ENCODE data around the gene SMARCA4.
A peak's percentile ranks its signal among the peaks of the same experiment; 100 is the strongest.

Gene SMARCA4

GRCh38 chr19:10961073-10961860 is 437 bp downstream of the SMARCA4 start:
- TF ChIP-seq EZH2phosphoT487 (IDR thresholded peaks at IDR 0.05; ENCODE audit: borderline replicate concordance) (no peak), CTCF (conservative IDR thresholded peaks at IDR 0.05; ENCODE audit: low read length) (no peak)
- Histone ChIP-seq H3K9me3 (ENCODE audit: insufficient read depth, low read depth, low read length) (no peaks in the 10 kb centered on the region), H3K4me2 (ENCODE audit: low read depth, low read length, poor library complexity, severe bottlenecking) (peak overlapping the region; percentile 97), H3K27me3 (ENCODE audit: insufficient read depth, low read length, poor library complexity, severe bottlenecking) (no peaks in the 10 kb centered on the region), H3K79me2 (ENCODE audit: insufficient read depth, low read length) (peaks cover 66% of the 10 kb centered on the region), H3K4me1 (ENCODE audit: insufficient read depth, low read length, poor library complexity, severe bottlenecking) (peaks cover 23% of the 10 kb centered on the region), H2AFZ (ENCODE audit: low read length) (peak overlapping the region; percentile 71), H3K4me3 (ENCODE audit: low read length, poor library complexity, severe bottlenecking) (peak overlapping the region; percentile 97), H3K9me2 (replicated peaks; ENCODE audit: low read depth, low read length) (no peaks in the 10 kb centered on the region), H3K36me3 (ENCODE audit: insufficient read depth, low read length) (no peaks in the 10 kb centered on the region), H3F3A (ENCODE audit: low read depth) (no peaks in the 10 kb centered on the region), H4K20me1 (ENCODE audit: insufficient read depth, low read length, poor library complexity, severe bottlenecking) (peaks cover 37% of the 10 kb centered on the region), H3K9ac (ENCODE audit: low read depth, low read length, poor library complexity, severe bottlenecking) (peak overlapping the region; percentile 92)

GRCh38 chr19:10962863-10963262 is 2.0 kb downstream of the SMARCA4 start:
- peak overlapping the region; percentile 97 for H3K4me2 ChIP-seq (ENCODE audit: low read depth, low read length, poor library complexity, severe bottlenecking)
- no peaks in the 10 kb centered on the region for H3K9me2 ChIP-seq (replicated peaks; ENCODE audit: low read depth, low read length)
- H3K4me3 ChIP-seq (ENCODE audit: low read length, poor library complexity, severe bottlenecking), result peak overlapping the region; percentile 97
- H4K20me1 ChIP-seq (ENCODE audit: insufficient read depth, low read length, poor library complexity, severe bottlenecking), result peaks cover 43% of the 10 kb centered on the region
- no peaks in the 10 kb centered on the region for H3F3A ChIP-seq (ENCODE audit: low read depth)
- no peaks in the 10 kb centered on the region for H3K27me3 ChIP-seq (ENCODE audit: insufficient read depth, low read length, poor library complexity, severe bottlenecking)
- H3K36me3 ChIP-seq (ENCODE audit: insufficient read depth, low read length), result no peaks in the 10 kb centered on the region
- H3K9ac ChIP-seq (ENCODE audit: low read depth, low read length, poor library complexity, severe bottlenecking), result peak overlapping the region; percentile 92
- no peaks in the 10 kb centered on the region for H3K9me3 ChIP-seq (ENCODE audit: insufficient read depth, low read depth, low read length)
- peaks cover 81% of the 10 kb centered on the region for H3K79me2 ChIP-seq (ENCODE audit: insufficient read depth, low read length)
- no peak overlapping the region for H2AFZ ChIP-seq (ENCODE audit: low read length)
- H3K4me1 ChIP-seq (ENCODE audit: insufficient read depth, low read length, poor library complexity, severe bottlenecking), result peaks cover 23% of the 10 kb centered on the region
- TF ChIP-seq CTCF (conservative IDR thresholded peaks at IDR 0.05; ENCODE audit: low read length), result no peak

GRCh38 chr19:10963865-10964264 is 3.0 kb downstream of the SMARCA4 start:
- Histone ChIP-seq H3K9ac (ENCODE audit: low read depth, low read length, poor library complexity, severe bottlenecking) (peak overlapping the region; percentile 92), H4K20me1 (ENCODE audit: insufficient read depth, low read length, poor library complexity, severe bottlenecking) (peaks cover 52% of the 10 kb centered on the region), H2AFZ (ENCODE audit: low read length) (no peak overlapping the region), H3K9me3 (ENCODE audit: insufficient read depth, low read depth, low read length) (no peaks in the 10 kb centered on the region), H3K27me3 (ENCODE audit: insufficient read depth, low read length, poor library complexity, severe bottlenecking) (no peaks in the 10 kb centered on the region), H3K36me3 (ENCODE audit: insufficient read depth, low read length) (no peaks in the 10 kb centered on the region), H3K4me2 (ENCODE audit: low read depth, low read length, poor library complexity, severe bottlenecking) (peak overlapping the region; percentile 97), H3K9me2 (replicated peaks; ENCODE audit: low read depth, low read length) (no peaks in the 10 kb centered on the region), H3K4me3 (ENCODE audit: low read length, poor library complexity, severe bottlenecking) (peak overlapping the region; percentile 97), H3K79me2 (ENCODE audit: insufficient read depth, low read length) (peaks cover 91% of the 10 kb centered on the region), H3K4me1 (ENCODE audit: insufficient read depth, low read length, poor library complexity, severe bottlenecking) (peaks cover 32% of the 10 kb centered on the region), H3F3A (ENCODE audit: low read depth) (no peaks in the 10 kb centered on the region)
- TF ChIP-seq EZH2phosphoT487 (IDR thresholded peaks at IDR 0.05; ENCODE audit: borderline replicate concordance), result no peak
- TF ChIP-seq CTCF (conservative IDR thresholded peaks at IDR 0.05; ENCODE audit: low read length), result no peak

All from Loucy (cell line).